ENCODE results near the gene NAA60. TPM values are rescaled to one million over a fixed set of nuclear protein-coding genes. Genes with fewer than 3 reads are reported as not detected.

Gene NAA60
- total and polyA plus RNA-seq, 5 experiments from 2014 or later, result 36.9 to 74.4 (median 56.1) TPM

- H3K27me3 Mint-ChIP-seq, result no peaks in the 10 kb centered on the region
- H3K4me3 Mint-ChIP-seq, result no peak overlapping the region
- H3K27ac Mint-ChIP-seq, result peak overlapping the region; percentile 70 to 93 (median 84)
- POLR2A ChIA-PET, result no interaction called here
- no peaks in the 10 kb centered on the region for H3K9me3 Mint-ChIP-seq
- no peak for ATAC-seq
- no peak for DNase-seq
- H3K36me3 Mint-ChIP-seq, result peaks cover 0 to 72% (median 19%) of the 10 kb centered on the region in 3 donors
- peaks cover 3 to 23% (median 11%) of the 10 kb centered on the region in 4 donors for H3K4me1 Mint-ChIP-seq
These were observed 90.6 kb downstream of the NAA60 start for GRCh38 chr16:3534126-3534525.

DNA sequence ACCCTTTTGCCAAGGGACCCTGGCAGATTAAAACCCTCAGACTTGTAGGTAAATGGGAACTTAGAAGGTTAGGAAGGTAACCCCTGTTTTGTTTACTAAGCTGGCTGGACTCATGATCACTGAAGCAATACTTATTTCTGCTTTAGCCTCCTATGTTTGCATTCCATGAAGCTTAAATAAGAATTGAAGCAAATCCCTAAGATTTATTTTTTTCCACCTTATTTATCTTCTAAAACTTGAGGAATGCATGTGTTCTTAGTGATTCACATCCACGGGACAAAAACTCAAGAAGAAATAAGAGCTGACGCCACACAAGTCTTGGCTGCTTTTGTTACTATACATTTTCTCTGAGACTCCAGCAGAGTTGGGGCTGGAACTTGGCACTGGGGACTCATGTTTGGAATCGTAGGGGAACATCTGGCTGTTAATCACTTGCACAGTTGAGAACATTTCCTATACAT is 92.8 kb downstream of the NAA60 start:
- Mint-ChIP-seq H3K27ac (peak overlapping the region in 7 of 10 donors; percentile 22 to 93 (median 63)), H3K4me1 (peaks cover 3 to 23% (median 11%) of the 10 kb centered on the region in 4 donors), H3K27me3 (no peaks in the 10 kb centered on the region), H3K4me3 (no peak overlapping the region), H3K36me3 (peaks cover 0 to 77% (median 15%) of the 10 kb centered on the region in 3 donors), H3K9me3 (no peaks in the 10 kb centered on the region)
- no peak for DNase-seq
- ATAC-seq, result no peak
- POLR2A ChIA-PET, result interaction anchor here (0.6 to 1.2 kb wide), 3 partner anchors 26 to 169 kb away, joined by 3 to 4 read pairs (median 3); no protein-coding TSS in a partner anchor

Small RNA genes lying within 50 kb of the gene (microRNA-seq; reads per million reads assigned to microRNA genes)
- gene MIR6126 (ENCODE audit: borderline microRNAs expressed), result 2.1 reads per million

Other genes starting within 250 kb of the NAA60 start
- 10 to 100 TPM; 24.5 to 25.8 TPM for gene ZNF200, start 208.5 kb upstream of the NAA60 start, total RNA-seq
- gene ZNF200, start 208.5 kb upstream of the NAA60 start, polyA plus RNA-seq, result 10 to 100 TPM in 2 of 3 donors, 1 to 10 TPM in 1; 6.8 to 14.3 (median 13.9) TPM
- under 1 TPM; 0.41 to 0.60 TPM for gene MEFV, start 187.0 kb upstream of the NAA60 start, total RNA-seq
- not detected for gene MEFV, start 187.0 kb upstream of the NAA60 start, polyA plus RNA-seq
- 10 to 100 TPM; 53.5 to 60.1 TPM for gene ZNF263, start 160.2 kb upstream of the NAA60 start, total RNA-seq
- 10 to 100 TPM; 33.9 to 62.2 (median 54.2) TPM for gene ZNF263, start 160.2 kb upstream of the NAA60 start, polyA plus RNA-seq
- gene TIGD7, start 138.2 kb upstream of the NAA60 start, total RNA-seq, result 10 to 100 TPM; 12.6 to 15.6 TPM
- gene TIGD7, start 138.2 kb upstream of the NAA60 start, polyA plus RNA-seq, result 1 to 10 TPM; 5.8 to 7.0 (median 5.8) TPM
- 100 to 1,000 TPM; 117 to 128 TPM for gene ZNF75A, start 138.2 kb upstream of the NAA60 start, total RNA-seq
- gene ZNF75A, start 138.2 kb upstream of the NAA60 start, polyA plus RNA-seq, result 10 to 100 TPM; 18.2 to 32.3 (median 23.6) TPM
- not detected for gene OR2C1, start 87.8 kb upstream of the NAA60 start, total RNA-seq
- gene OR2C1, start 87.8 kb upstream of the NAA60 start, polyA plus RNA-seq, result under 1 TPM in 2 of 3 donors, not detected in 1; 0.39 TPM
- 10 to 100 TPM; 26.8 to 28.4 TPM for gene ZSCAN32, start 42.7 kb upstream of the NAA60 start, total RNA-seq
- 10 to 100 TPM in 2 of 3 donors, 1 to 10 TPM in 1; 8.6 to 20.8 (median 19.0) TPM for gene ZSCAN32, start 42.7 kb upstream of the NAA60 start, polyA plus RNA-seq
- gene ZNF174, start 42.5 kb upstream of the NAA60 start, total RNA-seq, result 10 to 100 TPM; 17.1 to 19.7 TPM
- gene ZNF174, start 42.5 kb upstream of the NAA60 start, polyA plus RNA-seq, result 10 to 100 TPM; 12.3 to 18.8 (median 14.0) TPM
- gene ZNF597, start 176 bp upstream of the NAA60 start, total RNA-seq, result 1 to 10 TPM; 5.7 to 5.8 TPM
- gene ZNF597, start 176 bp upstream of the NAA60 start, polyA plus RNA-seq, result 1 to 10 TPM; 1.1 to 2.3 (median 1.9) TPM
- gene C16orf90, start 51.8 kb downstream of the NAA60 start, total RNA-seq, result not detected
- under 1 TPM in 1 of 3 donors, not detected in 2; 0.26 TPM for gene C16orf90, start 51.8 kb downstream of the NAA60 start, polyA plus RNA-seq
- gene CLUAP1, start 57.3 kb downstream of the NAA60 start, total RNA-seq, result 10 to 100 TPM; 26.4 to 28.3 TPM
- 10 to 100 TPM; 37.6 to 43.1 (median 38.1) TPM for gene CLUAP1, start 57.3 kb downstream of the NAA60 start, polyA plus RNA-seq
- 10 to 100 TPM; 93.5 to 99.9 TPM for gene NLRC3, start 133.7 kb downstream of the NAA60 start, total RNA-seq
- gene NLRC3, start 133.7 kb downstream of the NAA60 start, polyA plus RNA-seq, result 10 to 100 TPM; 17.1 to 31.9 (median 19.7) TPM
- gene SLX4, start 167.9 kb downstream of the NAA60 start, total RNA-seq, result 1 to 10 TPM; 7.8 to 8.6 TPM
- gene SLX4, start 167.9 kb downstream of the NAA60 start, polyA plus RNA-seq, result 1 to 10 TPM in 1 of 3 donors, under 1 TPM in 2; 0.32 to 1.2 (median 0.43) TPM
- 10 to 100 TPM; 53.5 to 56.7 TPM for gene DNASE1, start 211.0 kb downstream of the NAA60 start, total RNA-seq
- 10 to 100 TPM in 1 of 3 donors, 1 to 10 TPM in 2; 1.5 to 15.4 (median 2.8) TPM for gene DNASE1, start 211.0 kb downstream of the NAA60 start, polyA plus RNA-seq